Immature natural killer cell (primary cell): ENCODE data around the gene ASB2. TPM values are rescaled to one million over a fixed set of nuclear protein-coding genes. Genes with fewer than 3 reads are reported as not detected.

Experiments used
- DNase-seq, 3 donors: peaks; one replicate each; pipeline ENCODE4 v3.0.0; 2022; ENCODE audit warnings: mixed read lengths in 1 of 3
- H3K27ac Mint-ChIP-seq, 6 donors: one replicate each; pipeline ENCODE4 v1.8.0; 2020; ENCODE audit warnings: mixed read lengths in 6 of 6, mild to moderate bottlenecking in 5 of 6, inconsistent platforms in 4 of 6, moderate library complexity in 3 of 6
- H3K27me3 Mint-ChIP-seq, 3 donors: one replicate each; pipeline ENCODE4 v1.8.0; 2020 to 2021; ENCODE audit warnings: low read depth in 3 of 3, mild to moderate bottlenecking in 3 of 3, mixed read lengths in 3 of 3, moderate library complexity in 3 of 3, inconsistent platforms in 1 of 3
- H3K36me3 Mint-ChIP-seq, 3 donors: one replicate each; pipeline ENCODE4 v1.8.0; 2020; ENCODE audit warnings: mixed read lengths in 3 of 3, inconsistent platforms in 2 of 3, mild to moderate bottlenecking in 2 of 3
- H3K4me1 Mint-ChIP-seq, 2 donors: one replicate each; pipeline ENCODE4 v1.8.0; 2020; ENCODE audit warnings: inconsistent platforms in 2 of 2, mild to moderate bottlenecking in 2 of 2, mixed read lengths in 2 of 2, moderate library complexity in 1 of 2
- H3K4me3 Mint-ChIP-seq, 5 donors: one replicate each; pipeline ENCODE4 v1.8.0; 2020; ENCODE audit warnings: mild to moderate bottlenecking in 5 of 5, mixed read lengths in 5 of 5, inconsistent platforms in 3 of 5, moderate library complexity in 3 of 5
- H3K9me3 Mint-ChIP-seq, 6 donors: one replicate each; pipeline ENCODE4 v1.8.0; 2020; ENCODE audit warnings: mild to moderate bottlenecking in 6 of 6, mixed read lengths in 6 of 6, inconsistent platforms in 4 of 6, moderate library complexity in 3 of 6
- polyA plus RNA-seq, 3 donors: library from polyadenylated mRNA; unstranded; fragments of 300-500 nt; fragmentation: Illumina TruSeq; gene quantifications; one replicate each; pipeline ENCODE4 v1.2.3, GENCODE V29; 2021

Gene ASB2
- polyA plus RNA-seq, 3 donors from 2014 or later = 1.4 to 4.2 (median 2.7) TPM

DNA sequence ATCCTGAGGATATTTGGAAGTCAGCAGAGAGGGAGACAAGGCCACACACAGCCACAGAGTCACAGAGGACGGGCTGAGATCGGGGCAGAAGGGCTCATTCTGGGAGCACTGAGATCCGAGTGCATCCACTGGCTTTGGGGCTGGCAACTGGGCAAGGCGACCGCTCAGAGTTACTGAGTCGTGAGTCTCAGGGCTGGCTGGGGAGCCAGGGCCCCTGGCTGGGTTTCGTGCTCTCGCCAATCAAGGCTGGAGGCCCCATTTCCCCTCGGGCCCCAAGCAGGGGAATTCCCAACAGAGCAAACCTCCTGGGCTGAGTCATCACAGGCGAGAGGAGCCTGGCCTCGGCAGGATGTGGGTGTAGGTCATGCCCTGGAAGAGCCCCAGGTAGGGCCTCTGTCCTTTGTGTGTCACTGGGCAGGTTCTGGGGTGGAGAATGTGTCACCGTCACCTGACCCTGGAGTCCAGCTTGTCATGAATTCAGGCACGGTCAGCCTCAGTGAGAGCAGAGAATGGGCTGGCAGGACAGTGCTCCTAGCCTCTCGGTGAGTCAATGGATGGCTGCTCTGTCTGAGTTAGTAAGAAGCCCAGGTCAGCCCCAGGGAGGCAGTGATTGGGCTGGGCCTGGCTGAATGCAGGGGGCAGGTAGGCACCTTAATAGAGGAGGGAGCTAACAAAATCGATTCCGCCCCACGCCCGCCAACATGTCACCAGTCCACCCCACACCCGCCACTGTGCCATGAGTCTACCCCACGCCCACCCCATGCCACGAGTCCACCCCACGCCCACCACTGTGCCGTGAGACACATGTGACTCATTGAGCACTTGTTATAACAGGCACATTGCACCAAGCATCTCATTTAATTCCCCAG lies 16.9 kb downstream of the ASB2 start:
- Mint-ChIP-seq H3K36me3 (peaks cover 0 to 4% (median 3%) of the 10 kb centered on the region in 3 donors), H3K27me3 (peaks cover 8 to 20% (median 18%) of the 10 kb centered on the region in 3 donors), H3K27ac (peak overlapping the region; percentile 89 to 99 (median 96)), H3K9me3 (no peaks in the 10 kb centered on the region), H3K4me1 (peaks cover 94 to 97% of the 10 kb centered on the region in 2 donors), H3K4me3 (peak overlapping the region; percentile 60 to 82 (median 74))
- peak; percentile 83 to 86 (median 86) for DNase-seq

DNA sequence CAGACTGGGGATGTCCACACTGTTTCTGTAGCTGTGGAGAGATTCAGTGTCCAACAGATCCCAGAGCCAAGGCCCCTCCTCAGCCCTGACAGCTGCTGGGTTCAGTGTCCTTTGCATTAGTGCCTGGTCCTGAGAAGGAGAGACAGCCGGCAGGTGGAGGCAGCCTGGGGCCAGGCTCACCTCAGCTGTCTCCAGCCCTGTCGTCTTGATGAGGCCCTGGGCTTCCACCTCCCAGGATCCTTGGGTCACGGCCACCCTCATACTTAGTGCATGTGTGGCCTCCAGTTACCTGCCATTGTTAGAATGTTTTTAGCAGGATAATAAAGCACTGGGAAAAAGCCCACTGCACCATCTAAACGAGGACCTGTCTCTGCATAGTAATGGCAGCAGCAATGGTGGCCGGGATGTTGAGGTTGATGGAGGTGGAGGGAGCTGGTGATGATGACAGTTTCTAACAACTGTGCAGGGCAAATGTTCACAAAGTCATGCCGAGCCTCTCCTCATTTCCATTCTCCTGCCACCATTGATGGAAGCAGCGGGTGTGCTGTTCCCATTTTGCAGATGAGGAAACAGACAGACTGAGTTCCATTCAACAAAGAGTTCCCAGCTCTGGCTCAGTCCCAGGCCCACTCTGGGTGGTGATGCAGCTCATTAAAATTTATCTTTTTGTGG lies 17.7 kb downstream of the ASB2 start:
- Mint-ChIP-seq H3K36me3 (peaks cover 0 to 4% (median 3%) of the 10 kb centered on the region in 3 donors), H3K4me1 (peaks cover 93 to 97% of the 10 kb centered on the region in 2 donors), H3K27me3 (peaks cover 8 to 20% (median 18%) of the 10 kb centered on the region in 3 donors), H3K27ac (peak overlapping the region; percentile 89 to 99 (median 96)), H3K9me3 (no peaks in the 10 kb centered on the region), H3K4me3 (peak overlapping the region; percentile 60 to 82 (median 74))
- DNase-seq = no peak

DNA sequence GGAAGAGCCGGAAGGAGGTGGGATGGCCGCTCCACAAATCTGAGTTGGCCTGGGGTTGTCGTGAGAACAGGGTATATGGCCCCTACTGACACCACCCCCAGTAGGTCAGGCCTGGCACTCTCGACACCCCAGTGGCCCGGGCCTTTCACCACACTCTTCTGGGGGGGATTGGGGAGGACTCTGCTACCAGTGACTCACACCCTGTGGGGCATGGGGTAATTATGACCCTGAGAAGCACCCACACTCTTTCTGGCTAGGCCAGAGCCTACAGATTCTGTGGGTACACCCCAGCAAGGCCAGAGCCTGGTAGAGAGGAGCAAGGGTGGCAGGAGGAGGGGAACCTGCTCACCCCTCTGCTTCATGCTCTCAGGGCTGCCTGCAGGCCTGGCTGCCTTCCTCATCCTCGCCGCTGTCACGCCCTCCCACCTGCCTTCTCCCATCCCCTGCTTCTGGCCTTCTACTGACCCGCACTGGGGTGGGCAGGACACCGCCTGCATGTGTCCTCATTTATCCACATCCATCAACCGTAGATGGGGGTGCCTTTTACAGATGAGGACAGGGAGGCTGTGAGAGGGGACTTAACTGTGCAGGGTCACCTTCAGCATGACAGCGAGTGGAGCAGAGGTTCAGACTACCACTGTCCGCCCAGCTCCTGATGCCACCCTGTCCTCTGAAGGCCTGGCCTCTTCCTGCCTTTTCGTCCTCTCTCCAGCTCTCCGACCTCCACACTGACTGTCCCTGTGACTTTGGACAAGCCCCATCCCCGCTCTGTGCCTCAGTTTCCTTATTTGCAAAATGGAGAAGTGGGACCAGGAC lies 18.4 kb downstream of the ASB2 start:
- H3K4me1 Mint-ChIP-seq = peaks cover 87 to 91% of the 10 kb centered on the region in 2 donors
- peak overlapping the region in 4 of 5 donors; percentile 24 to 54 (median 32) for H3K4me3 Mint-ChIP-seq
- H3K27me3 Mint-ChIP-seq = peaks cover 8 to 17% (median 16%) of the 10 kb centered on the region in 3 donors
- DNase-seq = no peak
- no peaks in the 10 kb centered on the region for H3K9me3 Mint-ChIP-seq
- H3K27ac Mint-ChIP-seq = peak overlapping the region; percentile 77 to 99 (median 92)
- H3K36me3 Mint-ChIP-seq = peaks cover 0 to 4% (median 3%) of the 10 kb centered on the region in 3 donors

DNA sequence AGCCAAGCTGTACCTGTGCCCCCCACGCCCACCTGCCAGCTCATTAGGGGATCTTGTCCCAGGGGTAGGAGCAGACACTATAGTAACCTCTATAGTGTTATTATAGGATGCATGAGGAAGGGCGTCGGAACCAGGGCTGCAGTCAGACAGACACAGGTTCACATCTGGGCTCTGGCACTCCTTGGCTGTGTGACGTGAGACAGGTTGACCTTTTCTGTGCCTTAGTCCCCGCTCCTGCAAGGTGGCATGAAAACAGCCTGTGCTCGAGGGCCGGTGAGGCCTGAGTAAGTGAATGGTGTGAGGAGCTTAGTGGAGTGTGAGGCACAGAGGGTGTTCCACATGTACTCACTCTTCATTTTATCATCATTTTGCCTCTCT lies 19.0 kb downstream of the ASB2 start:
- Mint-ChIP-seq H3K36me3 (peaks cover 0 to 4% (median 3%) of the 10 kb centered on the region in 3 donors), H3K9me3 (no peaks in the 10 kb centered on the region), H3K27ac (peak overlapping the region; percentile 60 to 96 (median 88)), H3K4me1 (peaks cover 80 to 84% of the 10 kb centered on the region in 2 donors), H3K27me3 (peaks cover 7 to 12% (median 10%) of the 10 kb centered on the region in 3 donors), H3K4me3 (peak overlapping the region in 3 of 5 donors; percentile 30 to 54 (median 33))
- no peak for DNase-seq

DNA sequence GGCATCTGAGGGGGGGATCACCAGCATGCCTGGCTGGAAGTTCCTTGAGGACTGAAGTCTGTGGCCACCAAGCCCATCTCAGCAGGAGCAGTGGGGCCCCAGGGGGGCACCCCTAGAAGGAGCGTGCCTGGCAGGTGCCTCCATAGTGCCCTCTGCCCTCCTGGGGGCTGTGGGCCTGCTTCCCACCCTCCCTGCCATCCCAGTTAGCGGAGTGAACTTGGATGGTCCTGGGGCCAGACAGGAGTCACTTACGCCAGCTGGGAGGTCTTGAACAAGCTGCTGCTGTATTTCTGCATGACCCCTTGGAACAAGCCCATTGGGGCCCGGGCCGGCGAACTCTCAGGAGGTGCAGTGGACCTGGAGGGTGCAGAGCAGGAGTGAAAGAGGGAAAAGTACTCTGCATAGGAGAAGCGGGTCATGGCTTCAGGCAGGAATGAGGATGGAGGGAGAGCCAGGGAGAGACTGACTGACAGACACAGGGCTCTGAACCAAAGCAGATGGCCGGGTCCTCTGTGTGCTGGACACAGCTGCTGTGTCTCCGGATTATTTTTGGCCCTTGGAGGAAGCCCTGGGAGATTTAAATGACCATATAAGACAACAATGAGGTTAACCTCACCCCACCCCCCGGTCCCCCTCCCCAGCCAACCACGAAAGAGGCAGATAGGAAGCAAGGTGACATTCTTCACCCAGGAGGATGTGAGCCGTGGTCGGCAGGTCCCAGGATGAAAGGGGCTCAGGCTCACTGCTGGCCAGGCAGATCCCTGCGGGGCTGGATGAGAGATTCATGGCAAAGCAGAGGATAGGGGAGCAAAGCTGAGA lies 19.6 kb downstream of the ASB2 start:
- DNase-seq = no peak
- H3K4me1 Mint-ChIP-seq = peaks cover 76 to 78% of the 10 kb centered on the region in 2 donors
- peak overlapping the region; percentile 48 to 96 (median 88) for H3K27ac Mint-ChIP-seq
- peak overlapping the region in 4 of 5 donors; percentile 30 to 88 (median 84) for H3K4me3 Mint-ChIP-seq
- H3K36me3 Mint-ChIP-seq = peaks cover 0 to 4% (median 3%) of the 10 kb centered on the region in 3 donors
- H3K27me3 Mint-ChIP-seq = peaks cover 6 to 12% (median 8%) of the 10 kb centered on the region in 3 donors
- H3K9me3 Mint-ChIP-seq = no peaks in the 10 kb centered on the region

DNA sequence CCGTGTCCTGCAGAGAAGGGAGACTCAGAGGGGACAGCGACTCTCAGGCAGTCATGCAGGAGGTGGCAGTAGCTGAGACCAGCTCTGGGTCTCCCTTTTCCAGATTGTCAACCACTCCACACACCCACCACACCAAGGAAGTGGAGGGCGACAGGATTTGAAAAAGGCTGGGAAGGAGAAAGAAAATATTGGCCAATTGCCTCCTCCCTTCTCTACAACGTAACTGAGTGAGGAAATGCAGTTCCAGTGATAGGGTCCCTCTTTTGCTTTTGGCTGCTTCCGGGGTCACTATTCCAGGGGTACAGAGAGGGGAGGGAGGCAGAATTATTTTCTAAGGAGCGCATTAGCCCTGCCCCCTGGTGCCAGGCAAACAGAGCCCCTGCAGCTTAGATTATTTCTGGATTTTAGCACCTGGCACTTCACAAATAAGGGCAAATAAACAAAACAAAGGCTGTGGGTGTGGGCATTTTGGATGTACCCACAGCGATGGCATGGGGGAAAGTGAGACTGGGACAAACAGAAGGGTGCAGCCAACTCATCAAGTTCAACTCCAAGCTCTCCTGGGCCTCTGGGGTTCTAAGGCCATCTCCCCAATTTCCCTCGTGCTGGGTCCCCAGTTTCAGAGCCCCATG lies 20.4 kb downstream of the ASB2 start:
- peaks cover 5 to 12% (median 6%) of the 10 kb centered on the region in 3 donors for H3K27me3 Mint-ChIP-seq
- peaks cover 0 to 4% (median 3%) of the 10 kb centered on the region in 3 donors for H3K36me3 Mint-ChIP-seq
- no peaks in the 10 kb centered on the region for H3K9me3 Mint-ChIP-seq
- peaks cover 69 to 71% of the 10 kb centered on the region in 2 donors for H3K4me1 Mint-ChIP-seq
- DNase-seq = no peak
- peak overlapping the region; percentile 77 to 93 (median 86) for H3K4me3 Mint-ChIP-seq
- peak overlapping the region; percentile 89 to 96 (median 94) for H3K27ac Mint-ChIP-seq

DNA sequence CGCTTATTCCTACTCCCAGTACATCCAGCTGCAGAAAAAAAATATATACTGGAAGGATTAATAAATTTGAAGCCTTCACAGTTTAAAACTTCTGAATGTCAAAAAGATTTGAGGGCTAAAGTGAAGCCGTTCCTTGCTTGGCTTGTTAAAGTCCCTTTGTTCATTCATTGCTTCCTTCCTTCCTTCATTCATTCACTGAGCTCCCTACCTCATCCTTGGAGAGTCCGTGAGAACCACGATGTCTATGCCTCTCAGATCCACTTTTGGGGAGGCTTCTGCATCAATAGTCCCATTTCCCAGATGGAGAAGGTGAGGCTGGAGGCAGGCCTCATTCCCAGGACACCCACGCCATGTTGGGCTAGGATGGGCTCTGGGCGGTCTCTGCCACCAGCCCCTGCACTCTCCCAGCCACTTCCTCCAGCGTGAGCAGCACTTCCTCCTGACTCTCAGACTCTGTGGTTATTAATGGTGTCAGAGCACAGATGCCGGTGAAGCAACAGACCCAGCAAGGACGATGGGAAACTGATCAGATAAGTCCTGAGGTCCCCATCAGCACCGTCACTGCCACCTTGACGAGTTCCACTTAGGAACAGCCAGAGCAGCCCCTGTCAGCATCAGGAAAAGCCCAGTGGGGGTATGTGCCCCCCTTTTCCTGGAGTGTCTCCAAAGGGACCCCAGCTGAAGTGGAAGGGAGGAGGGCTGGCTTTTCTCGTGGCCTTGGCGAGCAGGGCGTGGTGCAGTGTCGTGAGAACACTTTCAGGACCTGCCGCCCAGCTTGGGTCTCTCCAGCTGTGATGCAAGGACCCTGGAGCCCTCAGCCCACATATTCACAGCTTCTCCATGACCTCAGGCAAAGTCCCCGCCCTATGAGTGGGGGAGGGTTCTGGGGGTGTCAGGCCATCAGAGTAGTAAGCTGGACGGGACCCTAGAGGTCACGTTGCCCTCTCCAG lies 21.2 kb downstream of the ASB2 start:
- Mint-ChIP-seq H3K36me3 (peaks cover 2 to 6% (median 4%) of the 10 kb centered on the region in 3 donors), H3K4me3 (peak overlapping the region; percentile 77 to 93 (median 86)), H3K4me1 (peaks cover 63 to 64% of the 10 kb centered on the region in 2 donors), H3K9me3 (no peaks in the 10 kb centered on the region), H3K27ac (peak overlapping the region; percentile 89 to 96 (median 94)), H3K27me3 (peaks cover 5 to 12% (median 6%) of the 10 kb centered on the region in 3 donors)
- peak; percentile 72 to 75 (median 73) for DNase-seq

DNA sequence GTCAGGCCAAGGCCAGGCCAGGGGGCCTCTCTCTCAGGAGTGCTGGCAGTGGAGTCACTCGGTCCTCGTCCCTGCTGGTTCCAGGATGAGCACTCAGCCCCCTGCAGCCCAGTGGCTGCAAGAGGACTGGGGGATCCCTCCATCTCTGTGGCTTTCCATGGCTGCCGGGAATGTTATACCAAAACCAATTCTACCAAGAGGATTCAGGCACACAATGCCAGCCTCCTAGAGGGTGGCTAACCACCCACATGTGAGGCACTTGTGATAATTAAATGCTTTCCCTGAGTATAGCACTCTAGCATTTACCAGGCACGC lies 21.9 kb downstream of the ASB2 start:
- Mint-ChIP-seq H3K4me3 (peak overlapping the region; percentile 77 to 93 (median 86)), H3K9me3 (no peaks in the 10 kb centered on the region), H3K27me3 (peaks cover 5 to 11% (median 5%) of the 10 kb centered on the region in 3 donors), H3K4me1 (peaks cover 56 to 57% of the 10 kb centered on the region in 2 donors), H3K36me3 (peaks cover 4 to 7% (median 6%) of the 10 kb centered on the region in 3 donors), H3K27ac (peak overlapping the region; percentile 89 to 96 (median 94))
- DNase-seq = no peak

DNA sequence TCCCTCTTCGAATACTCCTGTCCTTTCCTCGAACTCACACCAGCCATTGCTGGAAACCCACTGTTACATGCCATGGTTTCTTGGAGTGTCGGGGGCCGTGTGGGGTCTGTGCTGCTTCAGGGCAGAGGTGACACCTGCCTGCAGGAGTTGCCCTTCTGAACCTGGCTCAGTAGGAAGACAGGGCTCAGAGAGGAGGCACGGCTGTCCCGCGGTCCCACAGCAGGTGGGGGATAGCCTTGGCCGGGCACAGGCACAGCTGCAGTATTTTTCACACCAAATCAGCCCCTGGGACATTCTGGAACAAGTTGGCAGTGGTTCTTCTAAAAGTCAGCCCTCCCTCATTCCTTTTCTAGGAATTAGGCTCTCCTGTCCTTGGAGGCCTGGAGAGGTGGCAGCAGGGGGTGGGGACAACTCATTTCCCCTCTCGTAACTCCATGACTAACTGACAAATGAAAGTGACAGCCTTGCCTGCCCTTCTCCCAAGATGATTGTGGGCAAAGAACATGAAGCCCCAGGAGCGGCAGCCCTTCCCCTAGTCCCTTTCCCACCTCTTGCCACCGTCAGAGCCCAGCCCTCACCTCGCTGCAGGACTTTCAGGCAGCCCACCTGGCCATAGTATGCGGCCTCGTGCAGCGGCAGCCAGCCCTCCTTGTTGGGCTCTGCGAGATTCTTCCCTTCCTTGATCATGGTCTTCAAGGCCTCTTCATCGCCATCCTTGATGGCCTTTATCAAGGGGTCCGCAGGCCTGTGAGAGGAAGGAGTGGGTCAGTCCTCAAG lies 22.4 kb downstream of the ASB2 start:
- peaks cover 0 to 7% (median 3%) of the 10 kb centered on the region in 3 donors for H3K27me3 Mint-ChIP-seq
- DNase-seq = no peak
- peak overlapping the region in 2 of 5 donors; percentile 86 to 93 for H3K4me3 Mint-ChIP-seq
- H3K36me3 Mint-ChIP-seq = peaks cover 4 to 7% (median 6%) of the 10 kb centered on the region in 3 donors
- no peaks in the 10 kb centered on the region for H3K9me3 Mint-ChIP-seq
- peaks cover 50 to 52% of the 10 kb centered on the region in 2 donors for H3K4me1 Mint-ChIP-seq
- peak overlapping the region in 5 of 6 donors; percentile 58 to 95 (median 86) for H3K27ac Mint-ChIP-seq

DNA sequence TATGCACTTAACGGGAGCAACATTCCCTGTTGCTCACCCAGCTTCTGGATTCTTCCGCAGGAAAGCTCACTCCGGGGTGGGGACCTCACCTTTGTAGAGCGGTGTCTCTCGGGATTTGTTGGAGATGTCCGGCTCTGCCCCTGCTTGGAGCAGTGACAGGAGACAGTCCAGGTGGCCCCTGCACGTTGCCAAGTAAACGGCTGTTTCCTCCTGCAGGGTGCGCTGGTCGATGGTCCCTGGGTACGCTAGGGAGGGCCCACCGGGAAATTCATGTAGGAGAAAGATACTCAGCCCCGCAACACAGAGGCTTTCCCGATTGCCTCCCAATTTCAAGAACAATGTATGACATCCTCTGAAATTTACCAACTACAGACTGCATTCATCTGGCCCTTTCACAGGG lies 23.1 kb downstream of the ASB2 start:
- DNase-seq = no peak
- H3K27me3 Mint-ChIP-seq = peaks cover 0 to 7% (median 3%) of the 10 kb centered on the region in 3 donors
- H3K4me3 Mint-ChIP-seq = no peak overlapping the region
- peaks cover 4 to 7% (median 6%) of the 10 kb centered on the region in 3 donors for H3K36me3 Mint-ChIP-seq
- no peaks in the 10 kb centered on the region for H3K9me3 Mint-ChIP-seq
- peaks cover 44 to 45% of the 10 kb centered on the region in 2 donors for H3K4me1 Mint-ChIP-seq
- H3K27ac Mint-ChIP-seq = peak overlapping the region in 3 of 6 donors; percentile 23 to 86 (median 65)

DNA sequence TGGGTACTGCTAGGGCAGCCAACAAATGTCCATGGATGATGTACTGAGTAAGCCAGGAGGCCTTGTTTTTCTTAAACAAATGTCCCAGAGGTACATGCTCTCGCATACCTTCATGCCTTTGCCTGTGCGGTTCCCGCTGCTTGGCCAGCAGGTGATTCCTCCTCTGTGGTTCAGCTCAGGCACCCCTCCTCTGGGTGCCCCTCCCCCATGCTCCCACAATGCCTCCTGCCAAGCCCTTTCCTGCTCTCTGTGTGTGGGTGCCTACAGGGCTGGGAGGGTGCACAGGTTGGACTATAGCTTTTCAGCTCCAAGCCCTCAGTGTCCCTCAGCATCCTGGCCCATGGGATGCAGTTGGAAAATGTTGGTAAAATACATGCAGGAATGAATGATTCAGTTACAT lies 23.5 kb downstream of the ASB2 start:
- H3K4me1 Mint-ChIP-seq = peaks cover 40 to 41% of the 10 kb centered on the region in 2 donors
- H3K36me3 Mint-ChIP-seq = peaks cover 4 to 7% (median 6%) of the 10 kb centered on the region in 3 donors
- H3K27ac Mint-ChIP-seq = peak overlapping the region in 2 of 6 donors; percentile 4 to 23
- no peak for DNase-seq
- peaks cover 0 to 7% (median 3%) of the 10 kb centered on the region in 3 donors for H3K27me3 Mint-ChIP-seq
- H3K4me3 Mint-ChIP-seq = no peak overlapping the region
- H3K9me3 Mint-ChIP-seq = no peaks in the 10 kb centered on the region
